HCT116 (cell line): ENCODE results near the gene PAPPA2. TPM values are rescaled to one million over a fixed set of nuclear protein-coding genes. Genes with fewer than 3 reads are reported as not detected.

ENCODE experiments used
- ATAC-seq: fragments of 200-7000 bp; cut with Tn5 transposase; 2 replicates; pipeline ENCODE4 v1.9.1; 2020; ENCODE audit warnings: mild to moderate bottlenecking, moderate library complexity
- BruUV-seq: library from RNA; stranded (reverse); fragments of 400-500 nt; replicated peaks from 2 replicates; lab custom pipeline; 2021; lab: Mats Ljungman, UMichigan
- CTCF ChIA-PET: fragments of 300-600 bp; sonication (Branson Sonifier 250); formaldehyde crosslinking; loops from one replicate; lab custom pipeline; 2021; ENCODE audit warnings: antibody characterized with exemption; lab: Charles Lee
- POLR2A ChIA-PET: fragments of 300-600, 350-600 bp; sonication (Branson Sonifier 250); formaldehyde crosslinking; loops from one replicate; lab custom pipeline; 2021; ENCODE audit warnings: antibody characterized with exemption; lab: Charles Lee
- RAD21 ChIA-PET, 2 experiments: fragments of 300-600 bp; sonication (Branson Sonifier 250); formaldehyde crosslinking; loops; one replicate each; lab custom pipeline; 2023; ENCODE audit warnings: low total read pairs in 2 of 2; ENCODE audit not compliant: uncharacterized antibody in 2 of 2, unreplicated experiment in 2 of 2, low non-redundant PET in 1 of 2; lab: Charles Lee
- DNase-seq: peaks from one replicate; pipeline ENCODE4 v3.0.0-alpha.2; 2010; ENCODE audit warnings: low read depth, low spot score
- H2AFZ ChIP-seq: fragments of 200-600 bp; shearing (Covaris generic), sonication (generic); 2 replicates; pipeline ENCODE4 v1.6.1; 2017; ENCODE audit warnings: low read depth, mixed run types, mixed read lengths, antibody characterized with exemption, low read length; ENCODE audit not compliant: poor library complexity, severe bottlenecking
- H3K27ac ChIP-seq: 2 replicates; pipeline ENCODE4 v1.5.1; 2012; ENCODE audit warnings: low read depth, low read length
- H3K27me3 ChIP-seq: fragments of 200-600 bp; sonication (generic); 2 replicates; pipeline ENCODE4 v1.6.1; 2016; ENCODE audit warnings: mixed run types, low read length, mixed read lengths; ENCODE audit not compliant: insufficient read depth
- H3K36me3 ChIP-seq, 2 experiments: fragments of 200-500 bp in 1 of 2; fragments of 200-600 bp in 1 of 2; sonication (Bioruptor generic) in 1 of 2; sonication (generic) in 1 of 2; 2 replicates each; pipeline versions ENCODE4 v1.5.1 to v1.6.1; 2014 to 2016; ENCODE audit warnings: low read length in 2 of 2, inconsistent platforms in 1 of 2, mixed read lengths in 1 of 2, mixed run types in 1 of 2; ENCODE audit not compliant: insufficient read depth in 2 of 2, control insufficient read depth in 1 of 2
- H3K4me1 ChIP-seq, 2 experiments: fragments of 200-600 bp in 1 of 2; sonication (generic) in 1 of 2; 2 replicates each; pipeline versions ENCODE4 v1.5.1 to v1.6.1; 2012 to 2017; ENCODE audit warnings: low read length in 2 of 2, inconsistent platforms in 1 of 2, mild to moderate bottlenecking in 1 of 2, mixed read lengths in 1 of 2, mixed run types in 1 of 2, moderate library complexity in 1 of 2; ENCODE audit not compliant: insufficient read depth in 2 of 2, control insufficient read depth in 1 of 2
- H3K4me2 ChIP-seq: fragments of 200-600 bp; sonication (generic); 2 replicates; pipeline ENCODE4 v1.6.1; 2017; ENCODE audit warnings: mixed run types, low read length, mixed read lengths
- H3K4me3 ChIP-seq, 2 experiments: fragments of 200-600 bp in 1 of 2; sonication (generic) in 1 of 2; replicated peaks in 1 of 2; 2 replicates each; pipeline ENCODE4 v1.5.1; 2011 to 2016; ENCODE audit warnings: low read length in 2 of 2, control low read depth in 1 of 2, low read depth in 1 of 2, mild to moderate bottlenecking in 1 of 2, mixed read lengths in 1 of 2, mixed run types in 1 of 2
- H3K79me2 ChIP-seq: fragments of 200-600 bp; sonication (generic); 2 replicates; pipeline ENCODE4 v1.6.1; 2017; ENCODE audit warnings: mild to moderate bottlenecking, mixed run types, low read length, moderate library complexity, mixed read lengths; ENCODE audit not compliant: insufficient read depth
- H3K9ac ChIP-seq: fragments of 200-600 bp; sonication (generic); 2 replicates; pipeline ENCODE4 v1.6.1; 2016; ENCODE audit warnings: low read length, mixed read lengths
- H3K9me2 ChIP-seq: fragments of 200-600 bp; sonication (generic), shearing (Covaris generic); 2 replicates; pipeline ENCODE4 v1.6.1; 2017; ENCODE audit warnings: mixed run types, mild to moderate bottlenecking, moderate library complexity; ENCODE audit not compliant: insufficient read depth
- H3K9me3 ChIP-seq, 2 experiments: fragments of 200-500 bp in 1 of 2; fragments of 200-600 bp in 1 of 2; sonication (Bioruptor generic) in 1 of 2; sonication (generic) in 1 of 2; 2 replicates each; pipeline ENCODE4 v1.6.1; 2014 to 2017; ENCODE audit warnings: low read length in 2 of 2, mixed read lengths in 2 of 2, inconsistent platforms in 1 of 2, low read depth in 1 of 2, mild to moderate bottlenecking in 1 of 2, mixed run types in 1 of 2, moderate library complexity in 1 of 2; ENCODE audit not compliant: control insufficient read depth in 1 of 2, insufficient read depth in 1 of 2
- H4K20me1 ChIP-seq: fragments of 200-600 bp; sonication (generic), shearing (Covaris generic); 2 replicates; pipeline ENCODE4 v1.6.1; 2017; ENCODE audit warnings: mixed run types, mild to moderate bottlenecking, moderate library complexity; ENCODE audit not compliant: insufficient read depth
- ATF3 ChIP-seq: IDR thresholded peaks from 2 replicates; pipeline ENCODE4 v1.6.1; 2012
- CEBPB ChIP-seq: IDR thresholded peaks from 2 replicates; pipeline ENCODE4 v1.6.1; 2012; ENCODE audit warnings: low read depth
- EGR1 ChIP-seq: IDR thresholded peaks from 2 replicates; pipeline ENCODE4 v1.6.1; 2012; ENCODE audit warnings: low read depth
- EZH2 ChIP-seq: fragments of 200-600 bp; sonication (generic); IDR thresholded peaks from 2 replicates; pipeline ENCODE4 v1.6.1; 2017; ENCODE audit warnings: antibody characterized with exemption, mixed run types
- EZH2phosphoT487 ChIP-seq: fragments of 200-600 bp; IDR thresholded peaks from 2 replicates; pipeline ENCODE4 v1.6.1; 2018; ENCODE audit warnings: antibody characterized with exemption, borderline replicate concordance
- FOSL1 ChIP-seq: IDR thresholded peaks from 2 replicates; pipeline ENCODE4 v1.6.1; 2012; ENCODE audit warnings: low read depth
- JUND ChIP-seq: IDR thresholded peaks from 2 replicates; pipeline ENCODE4 v1.6.1; 2012
- POLR2A ChIP-seq: IDR thresholded peaks from 2 replicates; pipeline ENCODE4 v1.7.0; 2011; ENCODE audit warnings: borderline replicate concordance; ENCODE audit not compliant: insufficient read depth, insufficient read length; ENCODE audit errors: extremely low read depth
- POLR2AphosphoS5 ChIP-seq: IDR thresholded peaks from 2 replicates; pipeline ENCODE4 v1.6.1; 2011; ENCODE audit warnings: mild to moderate bottlenecking, low read depth, low read length, moderate library complexity
- TCF7L2 ChIP-seq: IDR thresholded peaks from 2 replicates; pipeline ENCODE4 v1.7.0; 2011; ENCODE audit warnings: borderline replicate concordance, inconsistent platforms; ENCODE audit not compliant: insufficient read depth, insufficient read length; ENCODE audit errors: extremely low read depth
- YY1 ChIP-seq: IDR thresholded peaks from 2 replicates; pipeline ENCODE4 v1.6.1; 2011; ENCODE audit warnings: low read length, low read depth, moderate library complexity, mild to moderate bottlenecking; ENCODE audit not compliant: insufficient replicate concordance; ENCODE audit errors: extremely low read depth
- ZFX ChIP-seq: fragments of 450-650 bp; IDR thresholded peaks from 2 replicates; pipeline ENCODE4 v1.6.1; 2017
- ZNF274 ChIP-seq: fragments of 200-500 bp; sonication (Bioruptor generic); IDR thresholded peaks from 2 replicates; pipeline ENCODE4 v1.6.1; 2014; ENCODE audit warnings: mild to moderate bottlenecking, low read depth, low read length, inconsistent platforms
- intact Hi-C: fragments of 100-400 bp; cut with micrococcal nuclease; formaldehyde crosslinking; loops from 2 replicates; pipeline ENCODE4 v1.10.0; 2022
- total RNA-seq: library from RNA; stranded (reverse); gene quantifications from one replicate; pipeline ENCODE4 v1.2.1, GENCODE V29; 2021; ENCODE audit not compliant: unreplicated experiment
- TF ChIP-seq, protein P1 (sequence below): IDR thresholded peaks from 2 replicates; pipeline ENCODE4 v1.6.1; 2012
- TF ChIP-seq, protein P2 (sequence below), 3 experiments: fragments of 200-600 bp in 1 of 3; sonication (generic) in 1 of 3; IDR thresholded peaks in 2 of 3; conservative IDR thresholded peaks in 1 of 3; 2 replicates each; pipeline ENCODE4 v1.5.1; 2012 to 2017; ENCODE audit warnings: low read depth in 2 of 3, low read length in 2 of 3, antibody characterized with exemption in 1 of 3, borderline replicate concordance in 1 of 3, control low read depth in 1 of 3, mild to moderate bottlenecking in 1 of 3, mixed read lengths in 1 of 3, mixed run types in 1 of 3, moderate library complexity in 1 of 3; ENCODE audit not compliant: insufficient read depth in 1 of 3

PAPPA2 gene
- total RNA-seq, 1 experiment from 2014 or later, result not detected

- Histone ChIP-seq H3K27ac (no peak overlapping the region), H4K20me1 (no peaks in the 10 kb centered on the region), H3K9me3 (no peaks in the 10 kb centered on the region), H3K36me3 (no peaks in the 10 kb centered on the region), H3K4me2 (no peak overlapping the region), H3K4me3 (no peak overlapping the region), H2AFZ (no peak overlapping the region), H3K9ac (no peak overlapping the region), H3K9me2 (no peaks in the 10 kb centered on the region), H3K27me3 (peaks cover 22% of the 10 kb centered on the region), H3K79me2 (no peaks in the 10 kb centered on the region), H3K4me1 (no peaks in the 10 kb centered on the region)
- TF ChIP-seq TCF7L2 (no peak), EZH2phosphoT487 (no peak), ZNF274 (no peak), CEBPB (no peak), POLR2A (no peak), YY1 (no peak), EGR1 (no peak), ZFX (no peak), FOSL1 (no peak), ATF3 (no peak), JUND (no peak), POLR2AphosphoS5 (no peak), EZH2 (no peak)
- TF ChIP-seq, protein P1, sequence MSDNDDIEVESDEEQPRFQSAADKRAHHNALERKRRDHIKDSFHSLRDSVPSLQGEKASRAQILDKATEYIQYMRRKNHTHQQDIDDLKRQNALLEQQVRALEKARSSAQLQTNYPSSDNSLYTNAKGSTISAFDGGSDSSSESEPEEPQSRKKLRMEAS, result no peak
- TF ChIP-seq, protein P2, sequence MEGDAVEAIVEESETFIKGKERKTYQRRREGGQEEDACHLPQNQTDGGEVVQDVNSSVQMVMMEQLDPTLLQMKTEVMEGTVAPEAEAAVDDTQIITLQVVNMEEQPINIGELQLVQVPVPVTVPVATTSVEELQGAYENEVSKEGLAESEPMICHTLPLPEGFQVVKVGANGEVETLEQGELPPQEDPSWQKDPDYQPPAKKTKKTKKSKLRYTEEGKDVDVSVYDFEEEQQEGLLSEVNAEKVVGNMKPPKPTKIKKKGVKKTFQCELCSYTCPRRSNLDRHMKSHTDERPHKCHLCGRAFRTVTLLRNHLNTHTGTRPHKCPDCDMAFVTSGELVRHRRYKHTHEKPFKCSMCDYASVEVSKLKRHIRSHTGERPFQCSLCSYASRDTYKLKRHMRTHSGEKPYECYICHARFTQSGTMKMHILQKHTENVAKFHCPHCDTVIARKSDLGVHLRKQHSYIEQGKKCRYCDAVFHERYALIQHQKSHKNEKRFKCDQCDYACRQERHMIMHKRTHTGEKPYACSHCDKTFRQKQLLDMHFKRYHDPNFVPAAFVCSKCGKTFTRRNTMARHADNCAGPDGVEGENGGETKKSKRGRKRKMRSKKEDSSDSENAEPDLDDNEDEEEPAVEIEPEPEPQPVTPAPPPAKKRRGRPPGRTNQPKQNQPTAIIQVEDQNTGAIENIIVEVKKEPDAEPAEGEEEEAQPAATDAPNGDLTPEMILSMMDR (IDR thresholded peaks at IDR 0.05 in 2 of 3, conservative IDR thresholded peaks at IDR 0.05 in 1 of 3; ENCODE audit: borderline replicate concordance in 1 of 3, insufficient read depth in 1 of 3, low read depth in 2 of 3, low read length in 2 of 3), result no peak
- ChIA-PET RAD21 (no interaction called here), POLR2A (no interaction called here), CTCF (no interaction called here)
- DNase-seq, result no peak
- intact Hi-C loops, result no loop called here
- ATAC-seq, result no peak
- BruUV-seq, result no TSS peak
Measured at GRCh38 chr1:176576670-176577069, 113.7 kb downstream of the PAPPA2 start.
